HepG2 (cell line): ENCODE results near the gene ABCA8. TPM values are rescaled to one million over a fixed set of nuclear protein-coding genes. Genes with fewer than 3 reads are reported as not detected.

Experiments
- ARID3A ChIP-seq: IDR thresholded peaks from 2 replicates; pipeline ENCODE4 v1.6.1; 2012; ENCODE audit warnings: low read depth, low read length, improper control_type of control experiment
- GATAD1 ChIP-seq: IDR thresholded peaks from 2 replicates; pipeline ENCODE4 v1.6.1; 2016; ENCODE audit warnings: missing genetic modification reagents, missing compliant biosample characterization
- HOXA5 ChIP-seq: sonication (generic); formaldehyde crosslinking; IDR thresholded peaks from 2 replicates; pipeline ENCODE4 v1.4.0; 2020; ENCODE audit warnings: missing genetic modification reagents
- IRF2 ChIP-seq: IDR thresholded peaks from 2 replicates; pipeline ENCODE4 v1.6.1; 2018; ENCODE audit warnings: missing genetic modification reagents, missing compliant biosample characterization
- IRX3 ChIP-seq: sonication (generic); formaldehyde crosslinking; IDR thresholded peaks from 2 replicates; pipeline ENCODE4 v1.8.1; 2023; ENCODE audit warnings: mild to moderate bottlenecking, low read depth, missing genetic modification reagents, borderline replicate concordance
- SIX1 ChIP-seq: sonication (generic); formaldehyde crosslinking; IDR thresholded peaks from 2 replicates; pipeline ENCODE4 v1.4.0; 2020; ENCODE audit warnings: missing genetic modification reagents, borderline replicate concordance
- SOX6 ChIP-seq, 2 experiments: fragments of 450-650 bp in 1 of 2; sonication (generic) in 1 of 2; formaldehyde crosslinking in 1 of 2; IDR thresholded peaks; 2 replicates each; pipeline versions ENCODE4 v1.4.0 to v1.6.1; 2017 to 2020; ENCODE audit warnings: antibody characterized with exemption in 1 of 2, mild to moderate bottlenecking in 1 of 2, missing genetic modification reagents in 1 of 2
- STAT6 ChIP-seq: sonication (generic); formaldehyde crosslinking; IDR thresholded peaks from 2 replicates; pipeline ENCODE4 v1.4.0; 2020; ENCODE audit warnings: missing genetic modification reagents, mild to moderate bottlenecking, borderline replicate concordance
- TCF12 ChIP-seq, 2 experiments: fragments of 450-650 bp in 1 of 2; sonication (generic) in 1 of 2; formaldehyde crosslinking in 1 of 2; IDR thresholded peaks; 2 replicates each; pipeline versions ENCODE4 v1.6.1 to v1.8.0; 2017 to 2022; ENCODE audit warnings: antibody characterized with exemption in 1 of 2, mild to moderate bottlenecking in 1 of 2, missing genetic modification reagents in 1 of 2, moderate library complexity in 1 of 2
- ZNF18 ChIP-seq: sonication (generic); formaldehyde crosslinking; IDR thresholded peaks from 2 replicates; pipeline ENCODE4 v1.8.0; 2022; ENCODE audit warnings: mild to moderate bottlenecking, missing genetic modification reagents; ENCODE audit not compliant: insufficient replicate concordance
- ZNF543 ChIP-seq: sonication (generic); formaldehyde crosslinking; IDR thresholded peaks from 2 replicates; pipeline ENCODE4 v1.4.0; 2020; ENCODE audit warnings: mild to moderate bottlenecking, missing genetic modification reagents
- polyA plus RNA-seq, 8 experiments: library from polyadenylated mRNA; depleted of rRNA in 3 of 8; stranded (reverse) in 7 of 8; unstranded in 1 of 8; fragments of >200 nt; fragmentation: Illumina TruSeq in 4 of 8; extraction: Trizol in 4 of 8; gene quantifications; 2 replicates each; pipeline versions ENCODE4 v1.2.1 to v1.2.3, GENCODE V29; 2011 to 2016; ENCODE audit warnings: low read depth in 4 of 8, missing spikeins in 1 of 8, mixed read lengths in 1 of 8; ENCODE audit not compliant: insufficient read depth in 1 of 8
- total RNA-seq, 5 experiments: library from RNA; depleted of rRNA; stranded (reverse); fragments of >200 nt; fragmentation: Illumina TruSeq; extraction: Trizol; gene quantifications; 2 replicates each; pipeline ENCODE4 v1.2.3, GENCODE V29; 2016; ENCODE audit warnings: low read depth in 1 of 5
- TF ChIP-seq, protein P1 (sequence below): sonication (generic); formaldehyde crosslinking; IDR thresholded peaks from 2 replicates; pipeline ENCODE4 v1.9.0; 2022; ENCODE audit warnings: low read depth, missing genetic modification reagents
- TF ChIP-seq, protein P2 (sequence below): sonication (generic); IDR thresholded peaks from 2 replicates; pipeline ENCODE4 v1.6.1; 2016; ENCODE audit warnings: low read depth, borderline replicate concordance
- TF ChIP-seq, protein P3 (sequence below): sonication (generic); formaldehyde crosslinking; IDR thresholded peaks from 2 replicates; pipeline ENCODE4 v1.5.1; 2020; ENCODE audit warnings: missing genetic modification reagents, mild to moderate bottlenecking, borderline replicate concordance

Gene ABCA8
- total and polyA plus RNA-seq, 2 of the 13 experiments (the other 11 are each of a cell fraction or from before 2014, with no cell fraction given): 0.05 to 0.18 TPM

DNA sequence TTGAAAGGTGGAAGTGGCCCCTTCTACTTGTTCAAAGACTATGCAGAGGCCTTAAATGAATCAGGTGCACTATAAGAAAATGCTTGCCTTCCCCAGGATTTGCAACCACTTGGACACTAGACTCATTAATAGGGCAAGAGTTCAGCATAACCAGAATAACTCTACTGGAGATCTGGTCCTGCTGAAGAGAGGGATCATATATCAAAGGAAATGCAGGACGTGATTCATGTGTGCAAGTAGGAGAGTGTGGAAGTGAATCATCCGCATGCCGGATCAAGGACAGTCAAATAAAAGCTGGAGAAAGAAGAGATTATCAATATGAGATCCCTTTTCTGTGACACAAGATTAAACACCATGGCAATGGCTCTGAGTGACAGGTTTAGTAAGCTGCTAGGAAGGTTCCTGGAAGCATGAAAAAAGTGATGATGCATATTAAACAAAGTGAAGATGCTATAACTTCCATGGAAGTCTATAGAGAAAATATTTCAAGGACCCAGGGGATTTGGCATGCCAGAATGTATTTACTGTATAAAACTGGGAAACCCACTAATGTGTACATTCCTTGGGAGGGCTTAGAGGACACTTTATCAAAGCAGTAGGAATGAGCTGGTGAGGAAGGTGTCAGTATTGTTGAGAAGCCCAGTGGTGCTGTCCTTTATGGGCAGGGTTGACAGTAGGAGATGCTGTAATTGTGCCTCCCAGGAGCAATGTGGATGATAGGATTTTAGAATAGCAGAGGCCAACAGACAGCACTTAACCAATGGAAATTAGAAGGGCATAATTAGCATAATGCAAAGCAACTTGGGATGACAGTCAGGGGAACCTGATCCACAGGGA is 133.1 kb downstream of the ABCA8 start (continued):
- TF ChIP-seq STAT6 (CRISPR knock-in tag): 0 out of 2 replicates have a peak, but pooled peaks have one; percentile 25
- TF ChIP-seq, protein P1, sequence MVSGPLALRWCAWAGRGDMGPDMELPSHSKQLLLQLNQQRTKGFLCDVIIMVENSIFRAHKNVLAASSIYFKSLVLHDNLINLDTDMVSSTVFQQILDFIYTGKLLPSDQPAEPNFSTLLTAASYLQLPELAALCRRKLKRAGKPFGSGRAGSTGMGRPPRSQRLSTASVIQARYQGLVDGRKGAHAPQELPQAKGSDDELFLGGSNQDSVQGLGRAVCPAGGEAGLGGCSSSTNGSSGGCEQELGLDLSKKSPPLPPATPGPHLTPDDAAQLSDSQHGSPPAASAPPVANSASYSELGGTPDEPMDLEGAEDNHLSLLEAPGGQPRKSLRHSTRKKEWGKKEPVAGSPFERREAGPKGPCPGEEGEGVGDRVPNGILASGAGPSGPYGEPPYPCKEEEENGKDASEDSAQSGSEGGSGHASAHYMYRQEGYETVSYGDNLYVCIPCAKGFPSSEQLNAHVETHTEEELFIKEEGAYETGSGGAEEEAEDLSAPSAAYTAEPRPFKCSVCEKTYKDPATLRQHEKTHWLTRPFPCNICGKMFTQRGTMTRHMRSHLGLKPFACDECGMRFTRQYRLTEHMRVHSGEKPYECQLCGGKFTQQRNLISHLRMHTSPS (CRISPR knock-in tag): no peak
- no peak for TF ChIP-seq ZNF543 (CRISPR knock-in tag)
- TF ChIP-seq HOXA5: no peak
- TF ChIP-seq IRF2: peak; percentile 86
- no peak for TF ChIP-seq IRX3
- no peak for TF ChIP-seq SOX6 (IDR thresholded peaks at IDR 0.05)
- peak; percentile 75 for TF ChIP-seq SOX6 (CRISPR knock-in tag; IDR thresholded peaks at IDR 0.05)
- peak; percentile 100 for TF ChIP-seq ARID3A
- no peak for TF ChIP-seq TCF12 (IDR thresholded peaks at IDR 0.05)
- TF ChIP-seq TCF12 (CRISPR knock-in tag; IDR thresholded peaks at IDR 0.05): no peak
- peak; percentile 38 for TF ChIP-seq GATAD1 (CRISPR knock-in tag)
- peak; percentile 98 for TF ChIP-seq SIX1 (CRISPR knock-in tag)
- TF ChIP-seq, protein P2, sequence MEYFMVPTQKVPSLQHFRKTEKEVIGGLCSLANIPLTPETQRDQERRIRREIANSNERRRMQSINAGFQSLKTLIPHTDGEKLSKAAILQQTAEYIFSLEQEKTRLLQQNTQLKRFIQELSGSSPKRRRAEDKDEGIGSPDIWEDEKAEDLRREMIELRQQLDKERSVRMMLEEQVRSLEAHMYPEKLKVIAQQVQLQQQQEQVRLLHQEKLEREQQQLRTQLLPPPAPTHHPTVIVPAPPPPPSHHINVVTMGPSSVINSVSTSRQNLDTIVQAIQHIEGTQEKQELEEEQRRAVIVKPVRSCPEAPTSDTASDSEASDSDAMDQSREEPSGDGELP: peak; percentile 51; the same call in 1 of the 2 replicates
- TF ChIP-seq ZNF18 (CRISPR knock-in tag): peak; percentile 61
- TF ChIP-seq, protein P3, sequence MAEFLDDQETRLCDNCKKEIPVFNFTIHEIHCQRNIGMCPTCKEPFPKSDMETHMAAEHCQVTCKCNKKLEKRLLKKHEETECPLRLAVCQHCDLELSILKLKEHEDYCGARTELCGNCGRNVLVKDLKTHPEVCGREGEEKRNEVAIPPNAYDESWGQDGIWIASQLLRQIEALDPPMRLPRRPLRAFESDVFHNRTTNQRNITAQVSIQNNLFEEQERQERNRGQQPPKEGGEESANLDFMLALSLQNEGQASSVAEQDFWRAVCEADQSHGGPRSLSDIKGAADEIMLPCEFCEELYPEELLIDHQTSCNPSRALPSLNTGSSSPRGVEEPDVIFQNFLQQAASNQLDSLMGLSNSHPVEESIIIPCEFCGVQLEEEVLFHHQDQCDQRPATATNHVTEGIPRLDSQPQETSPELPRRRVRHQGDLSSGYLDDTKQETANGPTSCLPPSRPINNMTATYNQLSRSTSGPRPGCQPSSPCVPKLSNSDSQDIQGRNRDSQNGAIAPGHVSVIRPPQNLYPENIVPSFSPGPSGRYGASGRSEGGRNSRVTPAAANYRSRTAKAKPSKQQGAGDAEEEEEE (CRISPR knock-in tag): no peak
